ENCODE measurements around the gene YJEFN3.

GRCh38 chr19:19506592-19506991, 22.1 kb upstream of the YJEFN3 start:
- TF ChIP-seq, protein P1, sequence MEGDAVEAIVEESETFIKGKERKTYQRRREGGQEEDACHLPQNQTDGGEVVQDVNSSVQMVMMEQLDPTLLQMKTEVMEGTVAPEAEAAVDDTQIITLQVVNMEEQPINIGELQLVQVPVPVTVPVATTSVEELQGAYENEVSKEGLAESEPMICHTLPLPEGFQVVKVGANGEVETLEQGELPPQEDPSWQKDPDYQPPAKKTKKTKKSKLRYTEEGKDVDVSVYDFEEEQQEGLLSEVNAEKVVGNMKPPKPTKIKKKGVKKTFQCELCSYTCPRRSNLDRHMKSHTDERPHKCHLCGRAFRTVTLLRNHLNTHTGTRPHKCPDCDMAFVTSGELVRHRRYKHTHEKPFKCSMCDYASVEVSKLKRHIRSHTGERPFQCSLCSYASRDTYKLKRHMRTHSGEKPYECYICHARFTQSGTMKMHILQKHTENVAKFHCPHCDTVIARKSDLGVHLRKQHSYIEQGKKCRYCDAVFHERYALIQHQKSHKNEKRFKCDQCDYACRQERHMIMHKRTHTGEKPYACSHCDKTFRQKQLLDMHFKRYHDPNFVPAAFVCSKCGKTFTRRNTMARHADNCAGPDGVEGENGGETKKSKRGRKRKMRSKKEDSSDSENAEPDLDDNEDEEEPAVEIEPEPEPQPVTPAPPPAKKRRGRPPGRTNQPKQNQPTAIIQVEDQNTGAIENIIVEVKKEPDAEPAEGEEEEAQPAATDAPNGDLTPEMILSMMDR (IDR thresholded peaks at IDR 0.05), result no peak
- TF ChIP-seq POLR2A (IDR thresholded peaks at IDR 0.05) (no peak), POLR2AphosphoS5 (IDR thresholded peaks at IDR 0.05; ENCODE audit: insufficient read depth in 1 of 2, low read depth in 1 of 2) (no peak)

Data from vagina (tissue), 2 donors.